Stimulated activated naive CD4-positive, alpha-beta T cell treated with Interleukin-2 at 50 U/mL for 16 hours (primary cell): ENCODE data around the gene LILRA5.
"Not testable (repeated sequence)": the region's sequence is repeated elsewhere in the genome, so short reads cannot be mapped to it uniquely, and the experiment has no call there.

Source experiments
- DNase-seq: peaks from one replicate; lab custom pipeline; 2025; lab: John Stamatoyannopoulos, UW

LILRA5 gene

GRCh38 chr19:54312436-54313377 lies at the start of gene LILRA5:
TSS of gene LILRA5 (minus strand) at chr19:54313166. CDS start at chr19:54313019, 147 bp downstream.
- no peak for DNase-seq

GRCh38 chr19:54361680-54362422 lies 48.9 kb upstream of the LILRA5 start:
- not testable (repeated sequence) for DNase-seq

DNA sequence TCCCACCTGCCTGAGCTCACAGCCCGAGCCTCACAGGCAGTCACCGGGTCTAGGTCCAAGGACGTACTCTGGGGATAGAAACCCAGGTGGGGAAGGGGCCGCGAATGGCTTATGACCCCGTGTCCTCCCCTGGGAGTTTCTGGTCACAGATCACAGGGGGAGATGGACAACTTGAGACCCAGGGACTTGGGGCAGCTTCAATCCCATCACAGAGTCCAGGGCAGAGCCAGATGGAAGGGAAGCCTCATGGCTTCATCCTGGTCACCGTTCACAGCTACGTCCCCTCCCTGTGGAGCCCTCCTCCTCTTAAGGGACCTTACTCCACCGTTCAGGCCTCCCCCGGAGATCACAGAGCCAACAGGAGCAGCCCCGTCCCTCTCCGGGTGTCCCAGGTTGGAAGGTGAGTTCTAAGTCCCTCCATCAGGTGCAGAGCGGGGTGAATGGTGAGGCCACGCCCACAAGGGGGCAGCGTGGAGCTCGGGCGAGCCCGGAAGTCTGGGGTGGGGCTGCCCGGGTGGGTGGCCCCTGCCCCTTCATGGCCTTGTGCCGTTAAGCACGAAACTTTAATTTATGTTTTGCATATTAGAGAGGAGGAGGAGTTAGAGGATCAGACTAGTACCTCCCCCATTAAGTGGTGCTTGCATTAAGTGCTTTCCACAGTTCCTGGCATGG lies 46.3 kb upstream of the LILRA5 start:
- DNase-seq: not testable (repeated sequence)

GRCh38 chr19:54357381-54357780 lies 44.4 kb upstream of the LILRA5 start:
- no peak for DNase-seq

- no peak for DNase-seq
Measured at GRCh38 chr19:54356444-54357056, 43.6 kb upstream of the LILRA5 start.

DNA sequence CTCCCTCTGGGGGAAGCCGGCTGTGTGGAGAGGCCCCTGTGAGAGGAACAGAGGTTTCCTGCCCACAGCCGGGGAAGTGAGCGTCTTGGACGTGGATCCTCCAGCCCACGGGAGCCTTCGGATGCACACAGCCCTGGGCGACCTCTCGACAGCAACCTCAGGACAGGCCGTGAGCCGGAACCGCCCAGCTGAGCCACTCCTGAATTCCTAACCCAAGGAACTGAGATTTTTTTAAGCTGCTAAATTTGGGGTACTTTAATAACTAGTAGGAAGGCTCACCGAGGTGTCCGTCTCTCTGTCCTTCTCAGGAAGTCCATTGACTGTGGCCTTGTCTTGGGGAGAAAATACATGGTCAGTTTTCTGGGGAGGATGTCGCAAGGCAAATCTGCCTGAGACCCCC lies 42.7 kb upstream of the LILRA5 start:
- DNase-seq: no peak

DNA sequence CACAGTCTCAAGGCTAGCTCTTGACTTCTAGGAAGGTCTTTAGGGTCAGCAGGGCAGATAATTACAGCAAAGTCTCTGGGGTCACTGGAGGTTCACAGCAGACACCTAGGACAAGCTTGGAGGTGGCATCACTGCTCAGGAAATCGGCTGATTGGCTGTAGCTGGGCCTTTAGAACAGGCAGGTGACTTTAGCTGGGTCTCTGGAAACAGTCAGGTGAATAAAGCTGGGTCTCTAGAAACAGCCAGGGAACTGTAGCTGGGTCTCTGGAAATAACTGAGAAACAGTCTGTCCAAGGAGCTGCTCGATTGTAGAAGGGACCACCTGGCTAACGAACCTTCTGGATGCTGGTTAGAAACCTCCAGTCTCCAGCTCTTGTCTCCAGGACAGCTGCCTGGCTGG lies 41.8 kb upstream of the LILRA5 start:
- DNase-seq: no peak

DNA sequence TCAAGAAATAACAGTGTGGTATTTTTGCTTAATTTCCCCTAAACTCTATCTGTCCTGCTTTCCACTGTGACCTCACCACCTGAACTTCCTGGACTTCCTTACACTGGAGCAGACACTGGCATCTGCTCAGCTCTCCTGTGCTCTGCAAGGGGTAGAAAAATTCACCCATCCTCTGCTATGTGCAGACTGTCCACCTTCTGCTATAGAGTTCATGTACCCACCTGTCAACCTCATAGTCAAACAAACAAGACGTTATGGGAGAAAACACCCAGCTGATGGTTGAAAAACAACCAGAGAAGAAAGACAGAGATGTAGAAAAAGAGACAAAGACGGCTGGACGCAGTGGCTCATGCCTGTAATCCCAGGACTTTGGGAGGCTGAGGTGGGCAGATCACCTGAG lies 39.6 kb upstream of the LILRA5 start:
- no peak for DNase-seq

DNA sequence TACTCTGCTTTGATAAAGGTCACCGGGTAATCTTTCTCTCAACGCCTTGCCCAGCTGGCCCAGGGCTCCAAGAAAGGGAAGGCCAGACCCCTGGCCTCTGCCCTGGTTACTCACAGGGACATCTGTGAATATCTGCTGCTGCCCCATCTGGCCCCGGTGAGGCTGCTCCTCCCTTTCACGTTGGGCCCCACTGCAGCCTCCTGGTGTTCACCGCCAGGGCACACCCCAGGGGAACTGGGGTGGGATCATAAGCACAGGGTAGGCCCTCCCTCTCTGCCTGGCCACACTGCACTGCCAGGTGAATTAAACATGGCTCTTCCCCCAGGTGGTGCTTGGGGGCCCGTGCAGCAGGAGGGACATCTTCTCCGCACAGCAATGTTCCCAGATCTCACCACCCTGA lies 39.1 kb upstream of the LILRA5 start:
- DNase-seq: no peak

- DNase-seq: no peak
Measured at GRCh38 chr19:54351474-54351873, 38.5 kb upstream of the LILRA5 start.

GRCh38 chr19:54345938-54346386 lies 33.0 kb upstream of the LILRA5 start:
- no peak for DNase-seq

DNA sequence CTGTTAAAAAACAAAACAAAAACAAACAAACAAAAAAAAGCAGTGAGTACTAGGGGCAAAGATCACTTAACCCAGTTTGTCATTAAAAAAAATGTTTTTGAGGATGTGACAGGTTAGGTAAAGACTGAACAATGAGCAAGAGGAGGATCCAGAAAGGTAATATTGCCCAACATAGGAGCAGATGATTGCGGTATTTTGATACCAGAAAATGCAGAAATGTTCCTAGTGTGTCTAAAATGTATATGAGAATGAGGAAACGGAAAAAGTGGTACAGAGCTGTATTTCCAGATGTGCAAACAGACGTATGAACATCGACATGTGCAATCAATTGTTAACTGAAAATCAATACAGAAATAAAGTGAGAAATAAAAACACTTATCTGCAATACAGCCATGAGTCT lies 30.9 kb upstream of the LILRA5 start:
- no peak for DNase-seq

DNA sequence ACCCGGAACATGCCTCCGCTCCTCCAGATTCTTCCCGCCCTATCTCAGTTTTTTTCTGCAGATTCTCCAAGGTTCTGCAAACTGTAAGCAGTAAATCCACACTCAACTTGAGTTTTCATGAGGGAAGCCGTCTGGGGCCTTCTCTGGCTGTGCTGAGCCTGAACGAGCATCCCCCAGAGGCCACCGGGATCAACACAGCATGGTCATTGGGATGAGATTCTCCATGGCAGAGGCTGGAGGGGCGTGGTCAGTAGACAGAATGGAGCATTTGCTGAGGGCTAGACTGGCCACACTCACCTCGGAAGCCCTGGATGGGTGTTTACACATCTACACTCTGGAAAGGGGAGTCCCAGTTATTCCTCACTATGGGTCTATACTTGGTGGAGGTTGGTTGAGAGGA lies 28.3 kb upstream of the LILRA5 start:
- DNase-seq: no peak

DNA sequence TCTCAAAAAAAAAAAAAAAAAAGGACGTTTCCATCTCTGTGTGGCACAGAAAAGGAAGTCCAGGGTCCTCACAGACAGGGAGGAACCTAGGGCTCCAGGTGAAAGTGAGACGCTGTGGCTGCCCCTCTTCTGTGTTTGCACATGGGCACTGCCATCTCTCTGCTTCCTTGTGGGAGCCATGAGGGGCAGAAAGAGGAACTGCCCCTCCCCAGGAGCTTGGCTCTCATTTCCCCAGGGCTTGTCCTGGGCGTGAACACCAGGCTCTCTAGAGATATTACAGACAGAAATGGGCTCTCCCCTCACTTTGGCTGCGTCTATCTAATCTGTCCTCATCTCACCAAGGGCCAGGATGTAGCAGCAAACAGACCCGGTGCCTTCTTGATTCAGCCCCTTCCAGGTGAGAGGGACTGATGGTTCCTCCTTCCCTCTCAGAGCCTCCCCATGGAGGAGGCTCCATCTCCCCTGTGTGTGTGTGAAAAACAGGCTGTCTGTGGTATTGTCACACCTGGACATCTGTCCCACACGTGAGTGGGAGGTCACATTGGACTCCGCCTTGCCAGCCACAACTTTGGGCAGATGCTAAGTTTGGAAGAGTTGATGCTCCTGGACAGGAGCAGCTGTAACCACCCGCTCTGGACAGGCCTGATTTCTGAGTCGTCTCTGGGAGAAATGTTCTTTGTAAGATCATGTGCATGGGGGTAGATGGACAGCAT lies 26.8 kb upstream of the LILRA5 start:
- DNase-seq: no peak

GRCh38 chr19:54338521-54338920 lies 25.6 kb upstream of the LILRA5 start:
- DNase-seq: no peak

- no peak for DNase-seq
Measured at GRCh38 chr19:54337858-54338230, 24.9 kb upstream of the LILRA5 start.

GRCh38 chr19:54336893-54337857 lies 24.2 kb upstream of the LILRA5 start:
- no peak for DNase-seq

GRCh38 chr19:54335979-54336892 lies 23.3 kb upstream of the LILRA5 start:
- DNase-seq: no peak

DNA sequence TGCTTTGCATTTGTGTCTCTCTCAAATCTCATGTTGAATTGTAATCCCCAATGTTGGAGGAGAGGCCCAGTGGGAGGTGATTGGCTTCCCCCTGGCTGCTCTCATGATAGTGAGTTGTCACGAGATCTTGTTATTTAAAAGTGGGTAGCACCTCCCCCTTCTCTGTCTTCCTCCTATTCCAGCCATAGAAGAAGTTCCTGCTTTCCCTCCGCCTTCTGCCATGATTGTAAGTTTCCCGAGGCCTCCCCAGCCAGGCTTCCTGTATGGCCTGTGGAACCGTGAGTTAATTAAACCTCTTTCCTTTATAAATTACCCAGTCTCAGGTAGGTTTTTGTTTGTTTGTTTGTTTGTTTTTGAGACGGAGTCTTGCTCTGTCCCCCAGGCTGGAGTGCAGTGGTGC lies 22.2 kb upstream of the LILRA5 start:
- no peak for DNase-seq
